MM.1S (cell line): Measurements from ENCODE around the gene ADTRP.

ENCODE experiments used
- DNase-seq: peaks from one replicate; pipeline ENCODE4 v3.0.0-alpha.2; 2015
- H2AFZ ChIP-seq: fragments of 300-600 bp; sonication (generic); 2 replicates; pipeline ENCODE4 v1.6.0; 2016; ENCODE audit warnings: antibody characterized with exemption, low read length
- H3F3A ChIP-seq: fragments of 300-600 bp; sonication (generic); 2 replicates; pipeline ENCODE4 v1.6.1; 2016; ENCODE audit warnings: mild to moderate bottlenecking, antibody characterized with exemption, low read length, moderate library complexity, mixed read lengths; ENCODE audit not compliant: insufficient read depth
- H3K27ac ChIP-seq: fragments of 300-600 bp; sonication (generic); 2 replicates; pipeline ENCODE4 v1.5.1; 2016; ENCODE audit warnings: mild to moderate bottlenecking, low read length
- H3K27me3 ChIP-seq: fragments of 300-600 bp; sonication (generic); replicated peaks from 2 replicates; pipeline ENCODE4 v1.6.0; 2016; ENCODE audit warnings: low read length; ENCODE audit not compliant: insufficient read depth
- H3K36me3 ChIP-seq: fragments of 300-600 bp; sonication (generic); replicated peaks from 2 replicates; pipeline ENCODE4 v1.6.1; 2016; ENCODE audit warnings: mild to moderate bottlenecking, low read length, mixed read lengths; ENCODE audit not compliant: insufficient read depth
- H3K4me1 ChIP-seq: fragments of 300-600 bp; sonication (generic); 2 replicates; pipeline ENCODE4 v1.6.1; 2016; ENCODE audit warnings: low read length, mixed read lengths
- H3K4me2 ChIP-seq: fragments of 300-600 bp; sonication (generic); 2 replicates; pipeline ENCODE4 v1.6.0; 2016; ENCODE audit warnings: low read depth, low read length
- H3K4me3 ChIP-seq: fragments of 300-600 bp; sonication (generic); 2 replicates; pipeline ENCODE4 v1.5.1; 2016; ENCODE audit warnings: low read length, mixed read lengths
- H3K79me2 ChIP-seq: fragments of 300-600 bp; sonication (generic); 2 replicates; pipeline ENCODE4 v1.6.1; 2016; ENCODE audit warnings: mixed run types, low read length, mixed read lengths
- H3K9ac ChIP-seq: fragments of 300-600 bp; sonication (generic); 2 replicates; pipeline ENCODE4 v1.6.1; 2016; ENCODE audit warnings: low read length, mixed read lengths
- H3K9me2 ChIP-seq: fragments of 300-600 bp; sonication (generic); replicated peaks from 2 replicates; pipeline ENCODE4 v1.6.1; 2016; ENCODE audit warnings: mild to moderate bottlenecking, low read length, mixed read lengths; ENCODE audit not compliant: insufficient read depth
- H3K9me3 ChIP-seq: fragments of 300-600 bp; sonication (generic); replicated peaks from 2 replicates; pipeline ENCODE4 v1.6.1; 2016; ENCODE audit warnings: mild to moderate bottlenecking, low read length, mixed read lengths; ENCODE audit not compliant: insufficient read depth
- H4K20me1 ChIP-seq: fragments of 300-600 bp; sonication (generic); 2 replicates; pipeline ENCODE4 v1.6.1; 2016; ENCODE audit warnings: mild to moderate bottlenecking, low read length, moderate library complexity, mixed read lengths; ENCODE audit not compliant: insufficient read depth
- EZH2 ChIP-seq: fragments of 300-600 bp; sonication (generic); optimal IDR thresholded peaks from 2 replicates; pipeline ENCODE3; 2017; ENCODE audit warnings: low read depth, mild to moderate bottlenecking, antibody characterized with exemption, low read length, mixed read lengths
- EZH2phosphoT487 ChIP-seq: fragments of 300-600 bp; sonication (generic); IDR thresholded peaks from 2 replicates; pipeline ENCODE4 v1.6.1; 2018; ENCODE audit warnings: antibody characterized with exemption, low read length
- TF ChIP-seq, protein P1 (sequence below): fragments of 300-600 bp; sonication (generic); IDR thresholded peaks from 2 replicates; pipeline ENCODE4 v1.5.1; 2016; ENCODE audit warnings: antibody characterized with exemption, low read length, mixed read lengths

ADTRP gene

DNA sequence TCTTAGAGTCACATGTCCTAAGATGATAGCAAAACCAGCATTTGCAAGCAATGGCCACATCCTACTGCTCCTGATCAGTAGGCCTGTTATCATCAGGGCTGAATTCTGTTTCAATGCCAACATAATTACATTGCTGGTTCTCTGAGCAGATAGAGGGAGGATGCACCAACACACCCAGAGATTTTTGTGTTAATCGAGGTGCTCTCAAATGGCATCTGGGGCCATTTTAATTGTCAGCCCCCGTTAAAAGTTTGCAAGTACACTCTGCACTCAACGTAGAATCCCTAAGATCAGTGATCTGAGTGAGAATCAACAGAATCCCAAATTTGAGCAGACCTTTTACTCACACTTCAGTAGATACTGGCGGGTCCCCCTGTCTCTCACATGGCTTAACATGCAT is 24.8 kb downstream of the ADTRP start:
- Histone ChIP-seq H3K36me3 (no peaks in the 10 kb centered on the region), H3K9ac (no peak overlapping the region), H3F3A (no peaks in the 10 kb centered on the region), H3K27me3 (no peaks in the 10 kb centered on the region), H3K4me3 (no peak overlapping the region), H3K9me2 (no peaks in the 10 kb centered on the region), H4K20me1 (no peaks in the 10 kb centered on the region), H3K4me1 (no peaks in the 10 kb centered on the region), H2AFZ (no peak overlapping the region), H3K9me3 (no peaks in the 10 kb centered on the region), H3K4me2 (no peak overlapping the region), H3K79me2 (no peaks in the 10 kb centered on the region), H3K27ac (no peak overlapping the region)
- no peak for DNase-seq
- TF ChIP-seq, protein P1, sequence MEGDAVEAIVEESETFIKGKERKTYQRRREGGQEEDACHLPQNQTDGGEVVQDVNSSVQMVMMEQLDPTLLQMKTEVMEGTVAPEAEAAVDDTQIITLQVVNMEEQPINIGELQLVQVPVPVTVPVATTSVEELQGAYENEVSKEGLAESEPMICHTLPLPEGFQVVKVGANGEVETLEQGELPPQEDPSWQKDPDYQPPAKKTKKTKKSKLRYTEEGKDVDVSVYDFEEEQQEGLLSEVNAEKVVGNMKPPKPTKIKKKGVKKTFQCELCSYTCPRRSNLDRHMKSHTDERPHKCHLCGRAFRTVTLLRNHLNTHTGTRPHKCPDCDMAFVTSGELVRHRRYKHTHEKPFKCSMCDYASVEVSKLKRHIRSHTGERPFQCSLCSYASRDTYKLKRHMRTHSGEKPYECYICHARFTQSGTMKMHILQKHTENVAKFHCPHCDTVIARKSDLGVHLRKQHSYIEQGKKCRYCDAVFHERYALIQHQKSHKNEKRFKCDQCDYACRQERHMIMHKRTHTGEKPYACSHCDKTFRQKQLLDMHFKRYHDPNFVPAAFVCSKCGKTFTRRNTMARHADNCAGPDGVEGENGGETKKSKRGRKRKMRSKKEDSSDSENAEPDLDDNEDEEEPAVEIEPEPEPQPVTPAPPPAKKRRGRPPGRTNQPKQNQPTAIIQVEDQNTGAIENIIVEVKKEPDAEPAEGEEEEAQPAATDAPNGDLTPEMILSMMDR: no peak
- TF ChIP-seq EZH2 (no peak), EZH2phosphoT487 (no peak)

DNA sequence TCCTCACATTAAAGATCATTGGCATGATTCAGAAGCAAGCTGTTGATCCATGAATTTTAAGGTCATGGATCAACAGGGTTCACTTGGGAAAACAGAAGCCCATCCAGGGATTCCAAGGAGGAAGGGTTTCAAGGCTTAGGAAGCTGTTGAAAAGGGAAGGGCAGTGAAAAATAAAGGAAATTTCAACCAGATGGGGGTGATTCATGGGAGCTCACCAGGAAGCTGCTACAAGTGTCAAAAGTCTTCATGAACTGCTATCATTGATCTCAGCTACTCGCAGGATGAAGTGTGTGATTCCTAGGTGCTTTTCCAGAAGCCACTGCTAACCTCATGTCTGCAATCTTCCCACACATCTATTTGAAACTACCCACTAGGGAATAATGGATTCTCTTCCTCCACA is 26.2 kb downstream of the ADTRP start:
- Histone ChIP-seq H3K27ac (no peak overlapping the region), H3K4me2 (no peak overlapping the region), H3K9me3 (no peaks in the 10 kb centered on the region), H3K4me1 (no peaks in the 10 kb centered on the region), H3K79me2 (no peaks in the 10 kb centered on the region), H3K9me2 (no peaks in the 10 kb centered on the region), H2AFZ (no peak overlapping the region), H3K4me3 (no peak overlapping the region), H4K20me1 (no peaks in the 10 kb centered on the region), H3K9ac (no peak overlapping the region), H3K36me3 (no peaks in the 10 kb centered on the region), H3F3A (no peaks in the 10 kb centered on the region), H3K27me3 (no peaks in the 10 kb centered on the region)
- DNase-seq: no peak
- TF ChIP-seq EZH2phosphoT487 (no peak), EZH2 (no peak)
- TF ChIP-seq, protein P1: no peak

DNA sequence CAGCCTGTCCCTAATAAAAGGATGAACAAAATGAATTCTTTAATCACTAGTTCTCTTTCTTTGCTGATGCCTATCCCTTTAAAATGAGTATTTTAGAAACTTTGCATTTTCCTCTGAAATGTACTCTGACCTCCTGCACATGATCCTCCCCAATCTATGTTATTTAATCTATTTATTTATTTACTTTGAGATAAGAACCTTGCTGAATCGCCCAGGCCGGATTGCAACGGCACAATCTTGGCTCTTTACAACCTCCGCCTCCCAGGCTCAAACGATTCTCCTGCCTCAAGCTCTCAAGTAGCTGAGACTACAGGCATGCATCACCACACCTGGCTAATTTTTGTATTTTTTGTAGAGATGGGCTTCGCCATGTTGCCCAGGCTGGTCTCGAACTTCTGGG is 27.9 kb downstream of the ADTRP start:
- no peak for DNase-seq
- no peak overlapping the region for H3K9ac ChIP-seq
- H3F3A ChIP-seq: no peaks in the 10 kb centered on the region
- TF ChIP-seq EZH2: no peak
- TF ChIP-seq EZH2phosphoT487: no peak
- TF ChIP-seq, protein P1: no peak
- H3K4me1 ChIP-seq: no peaks in the 10 kb centered on the region
- no peak overlapping the region for H2AFZ ChIP-seq
- H3K9me3 ChIP-seq: no peaks in the 10 kb centered on the region
- no peaks in the 10 kb centered on the region for H3K79me2 ChIP-seq
- no peaks in the 10 kb centered on the region for H3K27me3 ChIP-seq
- no peak overlapping the region for H3K4me2 ChIP-seq
- no peaks in the 10 kb centered on the region for H3K36me3 ChIP-seq
- H3K4me3 ChIP-seq: no peak overlapping the region
- H3K9me2 ChIP-seq: no peaks in the 10 kb centered on the region
- no peak overlapping the region for H3K27ac ChIP-seq
- no peaks in the 10 kb centered on the region for H4K20me1 ChIP-seq
